GM18951 (cell line): Measurements from ENCODE around the gene ZDHHC14.

ENCODE experiments used
- POLR2A ChIP-seq: IDR thresholded peaks from 4 replicates; pipeline ENCODE4 v1.6.1; 2011; ENCODE audit warnings: mild to moderate bottlenecking; ENCODE audit not compliant: insufficient read length, insufficient read depth; ENCODE audit errors: extremely low read depth
- in situ Hi-C: fragments of 300-500 bp; cut with MboI; formaldehyde crosslinking; loops from one replicate; pipeline ENCODE4 v1.12.0; 2022; ENCODE audit warnings: low sequenced_read_pairs, mixed read lengths, inconsistent platforms; ENCODE audit not compliant: unreplicated experiment

ZDHHC14 gene

DNA sequence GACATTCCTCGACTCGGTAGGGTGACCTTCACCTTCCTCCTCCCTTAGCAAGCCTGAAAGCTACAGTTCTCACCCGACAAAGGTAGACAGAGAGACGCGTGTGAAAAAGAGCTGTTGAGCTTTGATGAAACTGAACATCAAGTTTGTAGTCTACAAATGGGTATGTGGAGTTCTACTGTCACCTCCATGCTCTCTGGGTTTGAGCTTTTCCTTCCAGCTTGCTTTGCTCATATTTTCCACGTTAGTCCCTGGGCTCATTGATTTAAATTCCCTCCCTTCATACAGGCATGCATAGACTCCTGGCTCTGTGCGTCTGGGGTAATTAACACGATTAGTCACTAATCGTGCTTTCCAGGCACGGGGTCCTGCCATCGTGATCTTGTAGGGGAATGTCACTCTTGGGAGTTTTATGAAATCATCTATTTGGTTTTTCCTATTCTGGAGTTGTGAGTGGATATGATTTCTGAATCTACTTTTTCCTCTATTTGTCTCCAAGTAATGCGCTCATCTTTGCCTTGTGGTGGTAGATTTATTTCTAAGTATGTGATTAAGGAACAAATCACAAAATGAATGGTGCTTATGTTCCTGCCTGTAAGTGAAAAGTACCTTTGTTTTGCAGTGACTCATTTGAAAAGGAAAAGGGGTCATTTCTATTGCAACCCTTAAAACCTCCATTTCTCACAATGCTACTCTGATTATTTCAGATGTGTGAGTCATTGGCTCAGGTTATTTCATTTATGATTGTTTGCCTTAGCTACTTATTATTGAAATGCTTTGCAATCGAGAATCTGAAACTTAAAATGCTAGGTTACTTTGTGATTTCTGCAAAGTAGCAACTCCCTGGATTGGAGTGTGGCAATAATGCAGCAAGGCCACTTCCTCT lies 154.6 kb downstream of the ZDHHC14 start:
- no peak for TF ChIP-seq POLR2A
- in situ Hi-C loops = no loop called here

DNA sequence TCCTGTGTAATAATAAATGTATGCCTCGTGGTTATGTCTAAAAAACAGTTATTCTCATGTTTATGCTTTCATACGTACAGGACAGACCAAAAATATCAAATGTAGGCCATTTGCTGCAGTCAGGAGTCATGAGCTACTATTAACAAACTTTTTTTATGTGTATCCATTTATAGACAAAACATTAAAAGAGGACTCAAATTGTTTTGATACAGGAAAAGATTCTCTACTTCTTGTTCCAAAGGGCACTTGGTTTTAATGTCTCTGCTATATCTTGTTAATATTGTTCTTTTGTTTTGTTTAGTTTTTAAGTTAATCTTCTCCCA lies 155.2 kb downstream of the ZDHHC14 start:
- in situ Hi-C loops = no loop called here
- no peak for TF ChIP-seq POLR2A

- in situ Hi-C loops = no loop called here
- no peak for TF ChIP-seq POLR2A
Measured at GRCh38 chr6:157537556-157537955, 156.6 kb downstream of the ZDHHC14 start.

DNA sequence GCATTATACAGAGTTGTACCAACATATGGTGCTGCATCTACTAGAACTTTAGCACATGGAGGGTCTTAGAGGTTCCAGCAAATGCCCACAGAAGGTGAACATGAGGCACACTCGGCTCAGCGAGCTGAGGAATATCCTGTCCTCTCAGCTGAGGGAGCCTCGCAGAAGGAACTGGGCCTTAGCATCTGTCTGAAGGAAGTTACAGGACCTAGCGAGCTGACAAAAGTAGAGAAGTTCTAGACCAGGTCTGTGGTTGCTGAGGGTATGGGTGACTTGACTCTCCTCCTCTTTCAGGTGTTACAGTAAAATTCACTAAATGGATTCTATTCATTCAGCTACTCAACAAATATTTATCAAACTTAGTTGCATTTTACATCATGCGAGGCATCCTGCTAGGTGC lies 157.2 kb downstream of the ZDHHC14 start:
- in situ Hi-C loops = no loop called here
- no peak for TF ChIP-seq POLR2A

- in situ Hi-C loops = no loop called here
- TF ChIP-seq POLR2A = no peak
Measured at GRCh38 chr6:157538698-157539097, 157.7 kb downstream of the ZDHHC14 start.

DNA sequence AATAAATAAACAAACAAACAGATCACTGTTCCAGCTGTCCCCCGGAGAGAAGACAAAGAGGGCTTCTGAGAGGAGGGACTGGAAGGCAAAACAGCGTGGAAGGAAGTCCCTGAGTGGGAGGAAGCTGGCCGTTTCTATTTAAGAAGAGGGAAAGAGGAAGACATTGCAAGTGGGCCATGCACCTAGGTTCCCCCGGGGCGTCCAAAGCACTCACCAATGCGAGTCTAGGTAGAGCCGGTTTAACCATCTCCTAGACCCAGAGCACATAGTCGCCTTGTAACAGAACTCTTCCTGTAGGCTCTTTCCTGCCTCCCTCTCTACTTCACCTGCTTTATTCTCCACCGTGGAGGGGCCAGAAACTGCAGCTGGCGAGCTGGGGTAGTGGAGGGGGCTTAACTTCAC lies 158.4 kb downstream of the ZDHHC14 start:
- in situ Hi-C loops = no loop called here
- no peak for TF ChIP-seq POLR2A

- TF ChIP-seq POLR2A = no peak
- in situ Hi-C loops = no loop called here
Measured at GRCh38 chr6:157539900-157540752, 159.1 kb downstream of the ZDHHC14 start.

- in situ Hi-C loops = no loop called here
- TF ChIP-seq POLR2A = no peak
Measured at GRCh38 chr6:157541618-157542413, 160.8 kb downstream of the ZDHHC14 start.

DNA sequence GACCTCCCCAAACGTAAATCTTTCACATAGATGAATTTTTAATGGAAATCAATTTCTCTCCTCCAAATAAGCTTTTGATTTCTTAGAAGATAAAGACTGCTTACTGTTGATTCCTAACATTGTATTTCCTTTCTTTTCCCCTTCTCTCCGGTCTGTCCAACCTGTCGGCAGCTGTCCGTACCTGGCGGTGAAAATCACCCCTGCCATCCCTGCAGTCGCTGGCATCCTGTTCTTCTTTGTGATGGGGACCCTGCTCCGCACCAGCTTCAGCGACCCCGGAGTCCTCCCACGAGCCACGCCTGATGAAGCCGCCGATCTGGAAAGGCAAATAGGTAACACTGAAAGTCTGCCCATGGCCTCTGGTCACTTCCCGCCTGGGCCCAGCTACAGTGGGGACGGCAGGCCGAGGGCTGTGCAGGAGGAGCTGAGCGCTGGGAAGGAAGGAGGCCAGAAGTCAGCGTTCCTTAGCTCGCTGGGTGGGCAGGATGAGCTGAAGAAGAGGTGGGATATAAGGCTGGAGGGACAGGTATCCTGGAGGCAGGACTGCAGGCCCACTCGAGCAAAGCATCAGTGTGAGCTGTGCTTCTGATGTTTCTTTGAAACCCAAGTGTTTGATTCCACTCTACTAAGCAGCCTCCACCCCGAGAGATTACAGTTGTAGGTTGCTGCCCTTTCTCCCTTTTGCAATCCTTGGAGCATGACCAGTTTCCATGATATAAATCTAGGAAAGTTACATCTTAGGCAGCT lies 161.6 kb downstream of the ZDHHC14 start:
- in situ Hi-C loops = no loop called here
- no peak for TF ChIP-seq POLR2A

DNA sequence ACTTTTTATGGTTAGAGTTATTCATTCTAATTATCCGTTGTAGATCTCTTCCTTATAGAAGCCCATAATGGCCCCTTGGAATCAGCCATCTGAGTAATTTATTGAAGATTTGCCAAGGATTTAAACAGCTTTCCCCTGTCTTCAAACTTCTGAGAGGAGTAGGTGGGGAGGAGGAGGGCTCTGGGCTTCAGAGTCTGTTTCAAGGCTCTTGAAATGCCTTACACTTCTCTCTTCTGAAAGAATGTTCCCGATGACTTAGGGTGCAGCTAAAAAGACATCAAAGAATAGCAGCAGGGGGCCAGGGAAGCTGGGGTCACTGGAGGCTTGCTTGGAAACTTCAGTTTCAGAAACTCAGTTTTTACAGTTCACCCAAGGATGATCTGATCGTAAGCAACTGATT lies 165.3 kb downstream of the ZDHHC14 start:
- TF ChIP-seq POLR2A = no peak
- in situ Hi-C loops = no loop called here

DNA sequence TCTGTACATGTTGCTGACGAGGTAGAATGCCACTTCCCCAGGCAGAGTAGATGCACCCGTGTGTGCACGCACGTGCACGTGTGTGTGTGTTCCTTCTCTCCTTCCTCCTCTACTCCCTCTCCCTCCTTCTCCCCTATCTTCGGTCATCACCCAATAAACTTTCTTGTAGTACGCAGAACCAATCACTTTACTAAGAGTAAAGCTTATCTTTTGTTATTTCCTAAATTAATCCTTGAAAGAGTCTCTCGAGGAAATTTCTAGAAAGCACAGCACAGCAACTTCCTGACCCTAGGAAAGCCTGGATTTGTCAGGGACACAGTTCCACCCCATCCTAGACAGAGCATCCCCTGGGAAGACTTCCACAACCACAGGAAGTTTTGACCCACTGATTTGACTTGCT lies 166.1 kb downstream of the ZDHHC14 start:
- TF ChIP-seq POLR2A = no peak
- in situ Hi-C loops = no loop called here

GRCh38 chr6:157548635-157549467 lies 167.9 kb downstream of the ZDHHC14 start:
- in situ Hi-C loops = no loop called here
- TF ChIP-seq POLR2A = no peak
